ENCODE data around the gene NFASC.

Gene NFASC

GRCh38 chr1:205068457-205069040 lies 197.9 kb downstream of the NFASC start:
- no peak for DNase-seq

DNA sequence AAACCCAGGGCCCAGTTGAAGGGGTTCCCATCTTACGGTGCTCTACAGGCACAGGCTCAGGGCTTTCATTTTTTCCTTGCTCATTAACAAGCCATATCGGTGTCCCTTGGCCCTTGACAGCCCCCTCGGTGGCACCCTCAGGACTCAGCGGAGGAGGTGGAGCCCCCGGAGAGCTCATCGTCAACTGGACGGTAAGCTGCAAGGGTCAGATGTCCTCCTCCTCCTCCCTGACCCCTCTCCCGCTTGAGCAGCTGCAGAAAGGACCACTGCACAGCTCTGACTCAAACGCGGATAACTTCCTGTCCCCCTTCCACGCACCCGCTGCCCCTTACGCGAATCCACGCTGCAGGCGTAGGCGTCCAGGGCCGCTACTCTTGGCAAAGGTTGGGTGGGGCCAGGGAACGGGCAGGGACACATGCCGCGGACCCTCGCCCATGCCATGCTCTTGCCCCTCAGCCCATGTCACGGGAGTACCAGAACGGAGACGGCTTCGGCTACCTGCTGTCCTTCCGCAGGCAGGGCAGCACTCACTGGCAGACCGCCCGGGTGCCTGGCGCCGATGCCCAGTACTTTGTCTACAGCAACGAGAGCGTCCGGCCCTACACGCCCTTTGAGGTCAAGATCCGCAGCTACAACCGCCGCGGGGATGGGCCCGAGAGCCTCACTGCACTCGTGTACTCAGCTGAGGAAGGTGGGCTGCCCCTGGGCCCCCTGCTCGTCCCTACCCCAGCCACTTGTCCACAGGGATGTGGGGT lies 198.9 kb downstream of the NFASC start:
- DNase-seq = no peak

DNA sequence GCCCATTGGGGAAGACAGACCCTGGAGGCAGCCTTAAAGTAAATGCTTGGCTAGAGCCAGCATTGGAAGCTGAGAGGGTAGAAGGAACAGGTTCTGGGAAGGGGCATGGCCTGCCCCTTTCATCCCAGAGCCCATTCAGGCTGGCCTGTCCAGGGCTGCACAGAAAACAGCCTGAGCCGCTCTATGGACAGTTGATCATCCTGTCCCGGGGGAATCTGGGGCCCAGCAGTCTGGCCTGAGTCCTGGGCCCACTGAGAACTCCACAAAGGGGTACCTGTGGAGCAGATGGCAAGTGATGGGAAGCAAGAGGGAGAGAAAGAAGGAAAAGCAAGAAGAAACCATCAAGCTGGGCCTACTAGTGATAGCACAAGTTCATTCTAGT lies 200.4 kb downstream of the NFASC start:
- no peak for DNase-seq

- peak; percentile 48 for DNase-seq
These were observed 201.1 kb downstream of the NFASC start for GRCh38 chr1:205071801-205072200.

GRCh38 chr1:205072286-205072685 lies 201.6 kb downstream of the NFASC start:
- no peak for DNase-seq
